GM21717 (cell line): ENCODE measurements around the gene BCL6.

Source experiments
- ATAC-seq: cut with Tn5 transposase; IDR thresholded peaks from one replicate; pipeline ENCODE4 v1.9.1; 2021; ENCODE audit warnings: mild to moderate bottlenecking, moderate library complexity; ENCODE audit not compliant: unreplicated experiment

BCL6 gene

DNA sequence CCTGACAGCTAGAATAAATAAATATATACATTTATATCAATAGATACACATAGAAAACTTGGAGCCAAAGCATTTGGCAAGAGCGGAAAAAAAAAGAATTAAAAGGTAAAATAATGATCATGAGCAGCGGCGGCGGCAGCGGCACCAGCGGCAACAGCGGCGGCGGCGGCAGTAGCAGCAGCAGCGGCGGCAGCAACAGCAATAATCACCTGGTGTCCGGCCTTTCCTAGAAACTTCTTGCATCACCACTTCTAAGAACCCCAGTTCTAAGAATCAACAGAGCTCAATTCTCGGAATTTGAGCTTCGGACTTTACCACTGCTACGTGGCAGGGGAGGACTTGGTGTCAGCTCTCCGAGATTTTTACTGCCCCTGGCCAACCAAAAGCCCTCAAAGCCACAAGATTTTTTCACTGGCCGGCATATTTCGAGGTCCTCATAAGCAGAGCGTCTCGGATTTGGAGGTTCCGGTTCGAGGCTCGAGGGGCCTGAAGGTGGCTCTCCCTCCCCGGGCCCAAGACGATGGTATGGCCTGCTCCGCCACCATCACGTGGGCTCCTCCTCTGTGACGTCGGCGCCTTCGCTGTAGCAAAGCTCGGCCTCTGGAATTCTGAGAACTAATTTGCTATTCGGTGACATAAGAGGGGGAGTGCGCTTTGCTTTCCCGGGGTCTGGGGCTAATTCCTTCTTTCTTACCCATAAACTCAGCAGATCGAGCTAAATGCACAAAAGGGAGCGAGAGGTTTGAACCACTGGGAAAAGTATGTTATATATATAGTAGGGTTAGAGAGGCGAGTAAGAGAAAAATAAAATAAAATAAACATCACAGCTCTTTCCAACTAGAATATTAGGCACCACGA is at the start of gene BCL6:
TSS of gene BCL6 (minus strand) at position 268 of the 858 bp plus-strand sequence. CDS start 11,775 bp downstream, outside the sequence.
- ATAC-seq: peak; percentile 75

DNA sequence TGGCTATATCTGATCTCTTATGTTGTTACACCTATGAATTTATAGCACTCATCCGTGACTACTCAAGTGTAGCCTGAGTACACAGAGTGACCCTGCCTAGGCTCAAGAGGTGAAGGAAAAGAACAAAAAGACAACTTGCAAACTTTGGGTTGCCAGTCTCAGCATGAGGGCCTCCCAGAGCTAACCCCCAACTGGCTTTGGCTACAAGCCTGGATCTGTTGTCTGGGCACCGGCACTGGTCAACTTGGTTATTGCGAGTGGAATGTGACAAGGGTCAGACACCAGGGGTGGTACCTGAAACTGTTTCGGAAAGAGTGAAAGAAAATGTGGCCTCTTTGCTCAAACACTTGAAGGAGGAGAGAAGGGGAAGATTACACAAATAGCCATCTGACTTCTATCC is 49.5 kb upstream of the BCL6 start:
- ATAC-seq: no peak

DNA sequence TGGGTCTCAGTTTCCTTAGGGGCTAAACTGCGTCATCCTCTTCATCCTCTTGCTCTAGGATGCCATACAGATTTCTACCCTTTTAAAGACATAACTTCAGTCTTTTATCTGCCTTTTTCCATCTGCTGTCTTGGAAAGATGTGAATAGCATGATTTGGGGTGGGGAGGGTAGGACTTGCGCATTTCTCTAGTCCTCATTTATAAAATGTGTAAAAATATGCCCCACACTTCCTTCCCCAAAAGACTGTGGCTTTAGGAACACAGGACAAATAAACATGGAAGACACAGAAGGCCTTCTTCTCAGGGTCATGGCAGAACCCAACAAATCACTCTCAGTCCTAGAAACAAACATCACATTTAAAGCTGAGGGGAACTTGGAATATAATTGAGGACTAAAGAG is 48.4 kb upstream of the BCL6 start:
- ATAC-seq: no peak

DNA sequence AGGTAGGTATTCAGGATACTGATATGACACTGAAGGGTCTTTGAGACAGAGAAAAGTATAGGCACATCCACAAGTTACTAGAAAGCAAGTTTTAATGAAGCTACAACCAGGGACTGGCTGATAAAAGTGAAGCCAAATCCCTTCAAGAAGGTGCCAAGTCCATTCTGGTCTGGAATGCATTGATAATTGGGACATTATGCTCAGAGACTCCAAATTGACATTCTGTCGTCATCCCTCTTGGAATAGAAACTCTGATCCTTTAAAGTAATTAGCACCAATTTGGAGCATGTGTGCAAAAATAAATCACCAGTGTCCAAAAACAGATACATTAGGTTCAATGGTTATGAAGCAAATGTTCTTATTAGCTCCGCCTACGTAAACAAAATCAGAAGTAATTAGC is 47.3 kb upstream of the BCL6 start:
- ATAC-seq: no peak

DNA sequence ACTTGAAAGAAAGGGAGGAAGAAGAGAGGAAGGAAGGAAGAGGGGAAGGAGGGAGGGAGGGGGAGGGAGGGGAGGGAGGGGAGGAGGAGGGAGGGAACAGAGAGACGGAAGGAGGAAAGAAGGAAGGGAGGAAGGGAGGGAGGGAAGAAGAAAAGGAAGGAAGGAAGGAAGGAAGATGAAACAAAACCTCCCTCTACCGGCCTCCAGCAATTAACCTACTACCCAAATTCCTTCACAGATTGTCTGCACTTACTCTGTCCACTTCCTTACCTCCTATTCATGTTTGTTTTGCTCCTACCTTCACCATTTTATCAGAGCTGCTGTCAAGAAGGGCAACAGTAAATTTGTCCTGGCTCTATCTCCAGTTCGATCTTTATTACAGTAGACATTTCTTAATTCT is 44.6 kb upstream of the BCL6 start:
- ATAC-seq: no peak

DNA sequence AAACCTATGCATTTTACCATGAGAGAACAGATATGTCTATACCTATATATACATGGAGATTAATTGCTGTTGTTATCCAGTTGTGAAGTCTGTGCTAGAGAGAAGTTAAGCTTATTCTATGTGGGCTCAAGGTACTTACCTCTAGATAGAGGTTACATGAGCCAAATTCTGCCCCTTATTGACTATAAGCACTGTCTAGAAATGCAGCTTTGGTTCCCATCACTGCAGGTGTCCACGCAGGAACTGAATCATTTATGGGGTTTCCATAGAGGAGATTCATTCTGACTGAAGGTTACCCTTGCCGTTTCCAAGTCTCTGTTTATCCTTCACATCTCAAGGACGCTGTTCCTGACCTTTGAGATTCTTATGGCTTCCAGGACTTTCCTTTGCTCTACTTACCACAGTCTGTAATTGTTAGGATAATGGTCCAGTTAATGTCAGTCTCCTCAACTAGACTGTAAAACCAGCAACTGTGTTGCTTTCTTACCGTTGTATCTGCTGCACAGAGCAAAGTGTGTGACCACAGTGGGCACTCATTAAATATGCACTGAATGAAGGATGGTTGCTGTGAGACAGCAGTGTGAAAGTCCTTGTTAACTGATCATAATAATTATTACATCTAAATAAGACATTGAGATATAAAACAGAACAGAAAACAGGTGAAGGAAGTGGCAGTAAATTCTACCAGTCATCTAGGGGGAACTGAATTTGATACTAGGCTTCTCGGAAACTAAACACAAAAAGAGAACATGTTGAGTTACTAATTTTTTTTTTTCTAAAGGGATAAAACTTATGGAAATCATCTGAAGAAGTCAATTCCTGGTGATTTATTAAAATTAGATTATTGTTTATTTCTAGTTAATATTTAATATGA is 44.0 kb upstream of the BCL6 start:
- no peak for ATAC-seq

DNA sequence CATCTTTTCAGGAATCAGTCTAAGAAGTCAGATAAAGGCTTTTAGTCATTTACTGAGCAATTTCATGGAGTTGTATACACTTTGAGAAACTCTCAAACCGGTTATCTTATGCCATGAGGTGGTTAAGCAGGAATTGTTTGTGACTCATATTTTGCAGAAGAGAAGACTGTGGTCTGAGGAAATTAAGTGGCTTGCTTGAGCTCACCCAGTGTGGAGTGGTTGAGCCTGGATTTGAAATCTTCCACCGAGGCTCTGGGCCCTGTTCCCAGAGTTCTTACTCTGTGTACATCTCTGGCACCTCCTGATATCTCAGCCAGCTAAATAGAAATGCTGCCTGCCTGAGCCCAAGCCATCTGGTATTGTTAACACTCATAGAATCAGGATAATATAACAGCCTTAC is 37.8 kb upstream of the BCL6 start:
- no peak for ATAC-seq

DNA sequence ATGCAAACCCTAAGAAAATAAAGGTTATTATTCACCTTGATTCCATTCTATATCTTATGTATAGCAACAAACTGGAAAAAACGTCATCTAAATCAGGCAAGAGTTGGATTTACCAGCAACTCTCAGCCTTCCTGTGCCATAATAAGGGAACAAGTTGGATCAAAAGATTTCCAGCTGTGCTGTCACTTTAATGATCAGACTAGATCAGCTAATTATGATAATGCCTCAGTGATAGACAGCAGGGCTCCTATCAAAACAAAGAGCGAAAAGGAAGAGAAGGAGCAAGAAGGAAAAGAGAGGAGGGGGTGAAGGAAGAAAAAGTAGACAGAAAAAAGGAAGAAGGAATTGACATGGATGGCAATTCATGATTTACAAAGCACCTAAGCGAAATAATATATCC is 36.7 kb upstream of the BCL6 start:
- no peak for ATAC-seq

DNA sequence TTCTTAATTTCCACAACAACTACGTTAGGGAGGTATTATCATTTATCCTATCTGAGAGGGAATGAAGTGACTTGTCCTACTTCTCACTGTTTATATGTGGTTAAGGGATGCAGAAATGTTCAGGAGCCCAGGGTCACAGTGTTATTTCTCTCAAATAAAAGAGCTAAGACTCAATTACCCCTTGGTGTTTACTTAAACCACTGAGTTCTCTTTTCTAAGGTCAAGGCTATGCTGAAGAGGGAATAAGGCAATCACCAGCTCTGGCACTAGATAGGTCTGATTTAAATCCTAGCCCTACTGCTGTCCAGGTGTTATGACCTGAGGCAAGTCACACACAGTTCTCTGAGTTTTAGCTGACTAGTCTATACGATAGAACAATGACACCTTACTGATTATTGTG is 35.7 kb upstream of the BCL6 start:
- no peak for ATAC-seq

DNA sequence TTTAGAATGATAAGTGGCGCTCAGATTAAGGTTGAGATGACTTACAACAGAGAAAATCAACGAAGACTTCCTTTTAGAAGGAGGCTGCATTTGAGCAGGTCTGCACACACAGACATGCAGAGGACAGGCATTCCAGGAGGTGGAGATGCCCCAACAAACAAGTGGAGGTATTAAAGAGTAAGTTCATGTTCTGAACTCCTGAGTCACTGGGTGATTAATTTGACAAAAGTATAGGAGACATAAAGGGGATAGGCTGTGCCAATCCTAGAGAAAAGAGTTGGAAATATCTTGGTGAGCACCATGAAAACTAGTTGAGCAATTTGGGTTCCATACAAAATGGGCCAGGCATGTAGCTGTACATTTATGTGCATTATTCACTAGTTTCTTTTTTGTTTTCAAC is 33.5 kb upstream of the BCL6 start:
- no peak for ATAC-seq

DNA sequence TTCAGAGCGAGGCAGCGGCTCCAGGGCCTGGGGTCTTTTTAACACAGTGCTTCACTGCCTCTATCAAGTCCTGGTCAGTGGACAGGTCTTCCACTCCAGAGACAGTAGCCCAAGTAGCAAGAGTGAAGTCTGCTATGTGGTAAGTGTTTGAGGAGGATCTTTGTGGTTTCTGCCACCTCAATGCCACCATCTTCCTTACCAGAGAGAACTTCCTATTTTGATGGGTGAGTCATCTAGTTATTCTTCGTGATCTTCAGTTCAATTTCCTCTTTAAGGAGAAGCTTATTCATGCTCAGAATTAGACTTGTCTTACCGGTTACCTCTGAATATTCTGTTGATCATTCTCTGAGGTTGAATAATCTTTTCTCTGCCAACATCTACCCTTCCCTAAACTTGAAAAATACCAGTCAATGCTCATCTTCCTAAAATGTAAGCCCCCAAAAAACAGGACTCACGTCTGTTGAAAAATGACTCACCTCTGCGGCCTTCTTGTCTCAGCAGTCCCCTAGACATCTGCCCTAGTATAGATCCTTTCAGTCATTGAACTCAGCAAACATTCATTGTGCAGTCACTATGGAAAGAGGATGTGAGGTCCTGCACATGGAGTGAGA is 32.2 kb upstream of the BCL6 start:
- peak; percentile 48 for ATAC-seq

DNA sequence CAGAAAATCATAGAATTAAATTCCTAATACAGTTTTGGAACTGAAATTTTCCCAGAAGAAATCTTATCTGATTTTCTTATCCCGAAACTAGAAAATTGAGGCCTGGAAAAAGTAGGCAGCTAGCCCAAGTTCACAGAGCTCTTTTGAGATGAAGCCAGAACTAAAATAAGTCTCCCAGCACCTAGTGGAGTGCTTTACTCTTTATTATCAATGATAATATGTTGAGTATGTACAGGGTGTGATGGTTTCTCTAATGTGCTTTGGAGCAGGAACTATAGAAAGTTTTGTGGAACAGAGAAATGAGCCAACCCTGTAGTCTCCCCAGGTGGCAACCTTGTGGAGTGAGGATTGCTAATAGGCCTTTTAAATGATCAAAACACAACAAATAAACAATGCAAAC is 30.3 kb upstream of the BCL6 start:
- ATAC-seq: no peak

DNA sequence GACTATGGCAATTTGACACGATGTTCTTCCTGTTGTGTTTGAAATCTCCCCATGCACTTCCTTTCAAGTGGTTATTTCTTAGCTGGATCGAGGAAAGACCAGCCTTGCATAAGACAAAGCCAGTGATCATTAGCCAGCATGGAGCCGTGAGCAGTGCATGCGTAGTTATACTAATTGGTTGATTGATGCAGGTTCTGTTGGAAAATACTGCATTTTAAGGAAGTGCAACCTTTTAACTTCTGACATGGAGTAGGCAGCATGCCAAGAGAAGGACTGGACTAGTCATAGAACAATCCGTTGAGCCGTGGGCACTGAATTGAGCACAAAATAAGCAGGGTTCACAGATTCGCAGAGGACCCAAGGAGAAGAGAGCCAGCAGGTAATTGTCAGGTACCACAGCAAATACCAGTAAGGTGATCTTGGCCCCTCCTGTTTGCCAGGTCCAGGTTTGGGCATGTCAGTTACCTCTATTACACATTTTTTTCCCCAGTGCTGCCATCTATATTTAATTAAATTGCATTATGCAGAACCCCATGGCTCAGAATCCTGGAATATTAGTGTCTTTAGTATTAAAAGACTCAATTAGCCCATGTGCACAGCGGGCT is 29.0 kb upstream of the BCL6 start:
- no peak for ATAC-seq

DNA sequence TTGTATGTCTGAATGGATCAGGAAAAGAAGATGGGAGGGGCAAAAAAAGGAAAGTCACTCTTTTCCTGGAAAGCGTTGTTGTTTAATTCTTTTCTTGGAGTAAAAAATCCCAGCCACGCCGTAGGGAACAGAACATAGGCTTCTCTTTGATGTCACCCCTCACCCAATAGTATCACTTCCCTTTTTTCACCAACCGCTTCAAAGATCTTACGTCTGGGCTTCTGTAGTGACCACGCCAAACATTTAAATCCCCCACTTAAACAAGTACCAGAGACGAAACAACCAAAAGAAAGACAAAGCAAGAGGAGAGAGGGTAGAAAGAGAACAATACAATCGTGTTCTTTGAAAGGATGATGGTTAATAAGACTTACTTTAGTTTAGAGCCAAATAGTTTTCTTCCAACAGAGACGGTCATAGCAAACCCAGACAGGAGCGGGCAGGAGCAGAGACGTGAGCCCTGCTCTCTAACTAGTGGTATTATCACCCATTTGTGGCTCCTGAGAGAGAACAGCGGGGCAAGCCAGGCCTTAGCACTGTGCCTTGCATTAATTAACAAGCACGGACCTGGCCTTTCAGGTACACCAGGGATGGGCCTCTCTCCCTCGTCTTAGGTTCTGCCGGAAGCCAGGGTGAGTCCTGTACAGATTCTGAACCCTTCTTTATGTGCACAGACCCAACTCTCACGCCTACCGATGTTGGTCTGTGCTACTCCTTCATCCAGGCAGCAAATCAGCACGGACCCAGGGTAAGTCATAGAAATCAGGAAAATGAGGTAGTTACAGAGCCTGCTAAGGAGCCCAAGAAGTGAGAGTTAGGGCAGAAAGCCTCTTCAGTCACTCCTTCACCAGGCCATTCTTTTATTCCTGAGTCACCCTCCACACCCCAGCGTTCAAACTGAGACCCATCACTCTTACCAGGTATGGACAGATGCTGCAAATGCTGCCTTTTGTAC is 28.2 kb upstream of the BCL6 start:
- peak; percentile 68 for ATAC-seq

DNA sequence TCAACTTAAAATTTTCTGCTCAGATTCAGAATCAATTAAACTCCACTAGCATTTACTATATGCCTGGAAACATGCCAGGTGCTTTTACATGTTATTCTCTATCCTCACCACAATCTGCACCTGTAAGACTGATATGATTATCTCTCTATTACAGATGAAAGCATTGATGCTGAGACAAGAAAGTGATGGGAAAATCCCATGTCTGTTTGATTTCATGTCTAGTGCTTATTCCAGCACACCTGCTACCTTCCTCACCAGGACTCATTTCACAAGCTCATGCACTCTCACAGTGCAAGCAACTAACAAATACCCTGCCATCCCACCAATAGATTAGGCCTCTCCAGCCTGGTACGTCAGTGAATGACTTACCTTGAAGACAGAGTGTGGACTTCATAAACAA is 25.0 kb upstream of the BCL6 start:
- peak; percentile 55 for ATAC-seq

DNA sequence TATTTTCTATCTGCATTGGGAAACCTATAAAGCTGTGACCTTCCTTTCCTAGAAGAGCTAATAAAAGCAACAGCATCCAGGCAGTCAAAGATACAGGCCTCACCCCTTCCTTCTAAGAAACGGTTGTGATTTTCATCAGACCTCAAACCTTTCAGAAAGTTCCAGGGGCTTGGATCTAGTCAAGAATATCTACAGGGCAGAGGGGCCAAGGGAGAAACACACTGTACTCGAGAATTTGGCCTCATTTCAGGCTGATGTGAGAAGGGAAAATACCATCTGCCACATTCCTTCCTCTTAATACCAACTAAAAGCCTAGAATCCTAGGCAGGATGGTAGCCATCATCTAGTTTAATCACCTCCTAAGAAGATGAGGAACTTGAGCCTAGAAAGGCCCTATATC is 24.5 kb upstream of the BCL6 start:
- ATAC-seq: no peak

DNA sequence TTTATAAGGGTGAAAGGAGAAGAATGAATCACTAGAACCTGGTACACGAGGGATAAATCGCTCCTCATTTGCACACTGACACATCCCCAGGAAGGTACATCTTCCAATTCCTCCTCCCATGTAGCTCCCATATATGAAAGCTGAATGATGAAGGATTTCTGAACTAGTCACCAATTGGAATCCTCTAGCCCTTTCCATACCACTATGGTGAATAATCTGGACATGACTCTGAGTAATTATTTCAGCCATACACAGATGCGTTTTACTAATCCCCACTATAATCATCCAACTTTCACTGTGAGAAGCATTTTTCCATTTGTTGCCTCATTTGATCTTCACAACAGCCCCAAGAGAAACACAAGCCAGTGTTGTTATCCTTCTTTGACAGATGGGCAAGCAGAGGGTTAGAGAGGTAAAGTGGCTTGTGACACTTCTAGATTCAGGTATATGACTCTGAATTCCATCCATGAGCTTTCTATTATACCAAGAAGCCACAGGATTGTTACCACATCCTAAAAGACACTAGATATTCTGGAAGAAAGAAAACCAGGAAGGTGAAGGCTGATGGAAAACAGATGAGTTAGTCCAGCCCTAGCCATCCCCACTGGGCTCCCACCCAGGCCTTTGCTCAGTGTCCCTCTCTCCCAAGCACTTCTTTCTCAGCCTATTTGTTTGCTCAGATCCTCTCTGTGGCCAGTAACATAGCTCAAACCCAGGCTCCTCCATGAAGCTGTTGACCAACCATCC is 22.2 kb upstream of the BCL6 start:
- ATAC-seq: no peak

DNA sequence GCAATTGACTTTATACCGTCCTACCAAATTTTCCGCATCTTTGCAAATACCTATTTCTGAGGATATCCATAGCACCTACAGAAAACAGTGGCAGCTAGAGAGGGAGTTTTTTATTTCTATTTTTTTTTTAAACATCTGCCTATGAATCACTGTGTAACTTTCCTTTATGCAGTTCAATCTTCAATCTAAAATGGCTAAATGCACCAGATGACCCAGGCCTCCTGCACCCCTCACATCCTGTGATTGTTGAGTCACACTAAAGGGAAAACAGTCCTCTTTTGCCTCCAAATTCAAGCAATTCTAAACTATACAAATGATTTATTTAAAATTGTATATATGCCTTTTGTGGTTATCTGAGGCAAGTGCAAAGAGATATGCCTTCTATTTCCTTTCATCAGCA is 20.1 kb upstream of the BCL6 start:
- no peak for ATAC-seq

DNA sequence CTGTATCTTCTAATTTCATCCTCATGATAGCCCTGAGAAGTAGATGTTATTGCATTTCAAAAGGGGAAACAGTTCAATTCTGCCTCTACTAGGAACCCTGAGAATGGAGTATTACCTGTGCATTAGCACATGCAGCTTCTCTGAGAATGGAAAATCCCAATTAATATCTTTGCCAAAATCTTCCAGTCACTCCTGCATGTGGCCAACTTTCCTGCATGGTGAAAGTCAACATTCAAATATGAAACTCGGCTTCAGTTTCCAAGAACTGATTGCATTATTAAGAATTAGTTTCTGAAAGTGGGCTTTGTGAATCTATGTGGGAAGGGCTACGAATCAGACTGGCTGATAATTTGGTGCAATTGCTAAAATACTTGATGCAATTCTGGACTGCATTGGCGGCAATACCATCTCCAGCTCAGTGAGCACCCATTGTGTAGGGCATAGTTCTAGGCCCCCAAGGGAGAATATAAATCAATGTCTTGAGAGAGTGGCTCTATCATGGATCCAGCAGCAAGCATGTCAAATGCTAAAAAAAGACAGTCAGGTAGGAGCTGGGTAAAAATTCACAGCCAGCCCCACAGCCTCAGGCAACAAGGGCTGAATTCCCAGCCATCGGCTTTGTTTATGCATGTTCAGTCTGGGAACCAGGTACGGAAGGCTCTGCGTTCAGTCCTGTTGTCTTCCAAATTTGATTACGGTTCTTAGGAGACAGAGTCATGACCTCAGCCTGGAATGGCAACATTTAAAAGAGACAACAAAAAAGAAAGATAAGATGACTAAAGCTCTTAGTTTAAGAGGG is 18.8 kb upstream of the BCL6 start:
- no peak for ATAC-seq
